HG03432 (cell line): Measurements from ENCODE around the gene MLF2.

Source experiments
- ATAC-seq: cut with Tn5 transposase; IDR thresholded peaks from one replicate; pipeline ENCODE4 v1.9.1; 2021; ENCODE audit warnings: mild to moderate bottlenecking, moderate library complexity; ENCODE audit not compliant: unreplicated experiment

Gene MLF2

GRCh38 chr12:6778574-6779550, 25.9 kb upstream of the MLF2 start:
- peak; percentile 80 for ATAC-seq

- ATAC-seq, result no peak
Measured at GRCh38 chr12:6778217-6778573, 25.3 kb upstream of the MLF2 start.

- ATAC-seq, result no peak
Measured at GRCh38 chr12:6777386-6777785, 24.4 kb upstream of the MLF2 start.

- no peak for ATAC-seq
Measured at GRCh38 chr12:6775185-6776174, 22.5 kb upstream of the MLF2 start.

- no peak for ATAC-seq
Measured at GRCh38 chr12:6774499-6775062, 21.6 kb upstream of the MLF2 start.

- no peak for ATAC-seq
Measured at GRCh38 chr12:6773590-6774351, 20.8 kb upstream of the MLF2 start.

GRCh38 chr12:6772726-6773589, 20.0 kb upstream of the MLF2 start:
- ATAC-seq, result no peak

GRCh38 chr12:6772331-6772695, 19.4 kb upstream of the MLF2 start, which contains the start of gene LAG3:
LAG3 (plus strand) TSS chr12:6772520; CDS start chr12:6772853, 333 bp downstream.
- no peak for ATAC-seq

- ATAC-seq, result no peak
Measured at GRCh38 chr12:6771509-6772330, 18.8 kb upstream of the MLF2 start.

GRCh38 chr12:6771091-6771495, 18.2 kb upstream of the MLF2 start:
- no peak for ATAC-seq

- ATAC-seq, result no peak
Measured at GRCh38 chr12:6770600-6770999, 17.7 kb upstream of the MLF2 start.

GRCh38 chr12:6770094-6770493, 17.2 kb upstream of the MLF2 start:
- no peak for ATAC-seq

GRCh38 chr12:6769666-6770065, 16.7 kb upstream of the MLF2 start:
- ATAC-seq, result no peak

- ATAC-seq, result no peak
Measured at GRCh38 chr12:6768990-6769389, 16.0 kb upstream of the MLF2 start.

GRCh38 chr12:6768437-6768914, 15.5 kb upstream of the MLF2 start:
- ATAC-seq, result no peak

GRCh38 chr12:6767353-6768319, 14.7 kb upstream of the MLF2 start:
- ATAC-seq, result no peak

- ATAC-seq, result peak; percentile 58
Measured at GRCh38 chr12:6766651-6767349, 13.9 kb upstream of the MLF2 start.
